T-helper 22 cell (primary cell): ENCODE data around the gene SORL1.

ENCODE experiments used
- DNase-seq: peaks from one replicate; pipeline ENCODE4 v3.0.0-alpha.2; 2020; ENCODE audit warnings: low read depth

Gene SORL1

DNA sequence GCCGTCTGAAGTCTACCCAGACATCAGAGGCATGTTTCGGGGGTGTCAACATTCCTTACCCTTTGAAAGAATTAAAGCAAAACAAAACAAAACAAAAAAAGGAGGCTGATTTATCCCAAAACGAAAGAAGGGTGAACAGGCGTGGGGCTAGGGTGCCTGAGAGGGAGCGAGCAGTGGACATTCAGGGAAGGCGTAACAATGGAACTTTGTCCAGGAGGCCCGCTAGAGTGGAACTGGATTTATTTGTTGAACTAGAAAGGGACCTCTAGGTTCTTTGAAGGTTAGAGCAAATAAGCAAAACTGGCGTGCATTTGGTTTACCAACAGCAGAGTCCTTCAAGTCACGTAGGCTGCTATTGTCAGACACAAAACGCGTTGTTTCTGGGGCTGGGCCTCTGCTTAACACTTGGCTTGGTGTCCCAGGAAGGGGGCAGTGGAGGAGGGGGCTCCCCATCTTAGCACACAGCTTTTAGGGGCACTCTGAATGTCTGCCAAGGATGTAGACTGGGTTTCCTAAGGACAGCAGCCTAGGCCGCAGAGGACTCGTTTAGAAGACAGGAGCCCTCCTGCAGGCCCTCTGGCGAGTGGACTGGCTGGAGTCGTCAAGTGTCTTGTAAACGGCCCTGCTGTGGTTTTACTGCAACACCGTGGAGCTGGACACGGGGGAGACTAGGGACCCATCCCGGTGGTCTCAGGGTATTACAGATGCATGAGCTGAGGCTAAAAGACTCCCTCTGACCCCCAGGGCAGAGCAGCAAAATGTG is 204.4 kb downstream of the SORL1 start:
- no peak for DNase-seq

DNA sequence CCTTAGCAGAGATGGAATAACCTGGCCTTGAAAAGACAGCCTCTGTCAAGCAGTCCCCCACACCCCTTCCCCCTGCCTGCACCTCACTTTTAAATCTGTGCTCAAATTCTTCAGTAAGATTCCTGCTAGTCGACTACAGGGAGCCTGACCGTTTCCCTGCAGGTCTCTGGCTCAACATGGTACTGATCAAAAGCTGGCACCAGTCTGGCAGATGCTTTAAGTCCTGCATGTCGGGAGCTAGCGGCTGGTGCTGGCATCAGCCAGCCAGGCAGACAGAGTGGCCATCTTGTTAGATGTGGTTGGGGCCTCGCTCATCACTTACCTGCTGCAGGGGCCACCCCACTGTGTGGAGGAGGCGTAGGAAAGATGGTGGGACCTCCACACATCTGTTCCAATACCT is 205.0 kb downstream of the SORL1 start:
- no peak for DNase-seq

DNA sequence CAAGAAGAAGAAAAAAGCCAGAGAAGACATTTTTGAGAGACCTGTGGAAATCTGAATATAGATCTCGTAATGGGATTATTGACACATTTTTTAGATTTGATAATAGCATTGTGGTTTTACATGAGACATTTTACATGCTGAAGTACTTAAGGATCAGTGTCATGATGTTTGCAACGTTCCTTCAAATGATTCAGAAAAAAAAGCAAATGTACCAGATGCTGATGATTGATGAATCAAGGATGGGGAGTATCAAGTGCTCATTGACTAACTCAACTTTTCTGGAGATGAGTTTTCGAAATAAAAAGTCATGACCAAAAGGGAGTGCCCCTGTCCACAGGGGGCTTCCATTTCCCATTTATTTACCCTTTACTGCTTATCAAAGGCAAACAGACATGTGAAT is 207.7 kb downstream of the SORL1 start:
- DNase-seq, result no peak

DNA sequence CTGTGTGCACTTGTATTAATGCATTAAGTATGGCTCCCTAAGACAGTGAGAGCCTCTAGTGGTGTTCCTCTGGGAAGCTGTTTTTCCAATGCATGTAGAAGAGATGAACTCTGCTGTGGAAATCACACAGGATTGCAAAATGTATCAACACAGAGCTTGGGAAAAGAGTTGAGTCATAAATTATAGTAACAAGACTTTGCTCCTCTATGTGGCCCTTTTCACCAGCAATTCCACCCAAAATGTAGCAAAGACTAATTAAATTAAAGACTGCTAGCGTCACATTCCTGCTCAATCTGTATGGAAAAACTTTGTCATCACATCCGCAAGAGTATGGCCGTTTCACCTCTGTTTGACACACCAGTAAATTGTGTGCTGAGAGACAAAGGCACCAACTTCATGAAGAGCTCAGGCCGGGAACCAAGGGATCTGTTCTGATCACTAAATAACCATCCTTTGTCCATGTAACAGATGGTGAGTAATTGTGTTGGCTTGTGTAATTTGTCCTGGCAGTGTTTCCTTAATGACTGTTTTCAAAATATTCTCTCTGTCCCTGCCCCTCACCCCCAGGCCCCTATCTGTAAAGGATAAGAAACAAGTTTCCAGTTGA is 209.9 kb downstream of the SORL1 start:
- DNase-seq, result no peak

DNA sequence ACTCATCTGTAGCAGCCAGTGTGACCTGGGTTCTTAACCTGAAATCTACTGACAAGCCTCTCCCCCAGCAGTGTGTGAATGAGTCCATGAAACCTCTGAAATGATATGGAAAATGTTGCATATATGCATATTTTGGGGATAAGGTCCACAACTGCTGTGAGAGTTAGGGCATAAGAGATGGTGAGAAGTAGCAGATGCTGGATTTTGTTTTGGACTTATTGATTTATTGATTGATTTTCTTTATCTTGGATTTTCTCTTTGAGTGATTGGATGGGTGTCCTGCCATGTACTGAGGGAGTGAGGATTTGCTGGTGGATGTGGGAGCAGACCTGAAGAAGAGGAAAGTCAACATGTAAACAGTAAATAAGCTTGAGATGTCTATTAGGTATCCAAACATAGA is 212.0 kb downstream of the SORL1 start:
- no peak for DNase-seq

DNA sequence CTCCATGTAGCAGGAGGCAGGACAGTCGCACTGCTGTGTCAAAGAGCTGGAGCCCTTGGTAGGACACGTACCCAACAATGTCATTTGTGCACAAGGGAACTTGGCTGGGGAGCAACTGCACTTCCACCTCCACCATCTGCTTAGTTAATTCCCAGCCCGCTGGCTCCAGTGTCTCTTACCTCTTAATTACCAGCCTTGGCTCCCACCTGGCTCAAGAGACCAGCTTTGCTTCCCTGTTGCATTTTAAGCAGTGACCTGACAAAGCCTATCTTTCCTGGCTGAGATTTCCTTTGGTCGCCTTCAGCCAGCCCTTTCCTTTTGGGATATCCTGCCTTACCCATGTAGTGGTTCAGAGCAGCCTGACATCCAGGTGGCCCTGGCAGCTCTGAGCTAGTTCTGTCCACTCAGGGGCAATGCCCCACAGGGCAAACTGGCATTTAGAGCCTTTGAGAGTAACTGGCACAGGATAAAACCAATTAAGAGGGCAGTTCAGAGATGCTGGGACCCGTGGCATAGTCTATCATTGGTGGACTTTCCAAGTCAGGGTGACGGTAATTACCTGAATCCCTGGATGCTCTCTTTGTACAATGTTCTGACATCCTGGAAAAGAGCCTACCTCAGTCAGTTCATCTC is 213.2 kb downstream of the SORL1 start:
- no peak for DNase-seq

DNA sequence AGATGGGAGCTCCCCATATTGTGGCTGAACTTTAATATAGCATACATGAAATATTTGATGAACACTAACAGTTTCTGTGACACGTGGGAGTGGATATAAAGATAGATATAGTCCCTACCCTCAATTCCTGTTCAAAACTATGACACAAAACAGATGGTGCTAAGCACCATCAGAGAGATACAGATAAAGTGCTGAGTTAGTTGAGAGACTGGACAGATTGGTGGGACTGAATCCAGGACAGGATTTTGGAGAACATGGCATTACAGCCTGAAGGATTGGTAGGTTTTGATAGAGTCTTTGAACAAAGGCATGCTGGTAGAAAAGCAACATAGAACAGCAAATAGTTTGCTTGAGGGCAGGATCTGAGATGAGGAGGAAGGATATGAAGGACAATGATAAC is 215.7 kb downstream of the SORL1 start:
- DNase-seq, result no peak

DNA sequence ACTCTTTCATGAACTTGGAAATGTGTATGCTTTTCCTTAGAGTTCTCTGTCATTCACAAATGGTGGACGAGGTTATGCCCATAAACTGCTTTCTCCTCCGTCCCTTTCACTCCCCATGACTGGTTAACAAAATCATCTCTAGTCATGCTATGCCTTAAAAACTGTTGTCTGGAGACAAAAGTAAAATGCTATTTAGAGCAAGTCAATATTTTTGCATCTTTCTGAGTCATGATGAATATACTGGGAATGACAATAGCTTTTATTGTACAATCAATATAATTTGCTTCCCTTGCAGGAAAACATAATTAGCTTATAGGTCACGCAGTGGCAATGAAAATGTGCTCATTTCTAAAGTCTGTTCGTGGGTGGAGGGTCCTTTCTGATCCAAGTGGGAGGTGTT is 217.3 kb downstream of the SORL1 start:
- no peak for DNase-seq

DNA sequence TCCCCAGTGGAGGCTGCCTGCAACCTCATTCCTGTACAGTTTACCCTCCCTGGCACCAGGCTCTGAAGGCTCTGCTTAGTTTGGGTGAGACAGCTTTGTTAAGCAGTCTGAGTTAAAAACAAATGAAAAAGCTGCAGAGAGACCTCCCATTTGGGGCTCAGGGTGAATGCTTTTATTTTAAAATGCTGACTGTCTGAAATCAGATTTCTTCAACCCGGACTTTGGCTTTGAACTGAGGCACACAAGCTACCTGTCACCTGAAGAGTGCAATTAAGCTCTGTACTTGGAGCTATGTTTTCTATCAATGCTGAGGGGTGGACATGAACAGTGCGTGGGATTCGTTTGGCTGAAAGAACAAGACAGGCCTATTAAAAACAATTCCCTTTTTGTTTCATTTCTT is 218.2 kb downstream of the SORL1 start:
- DNase-seq, result no peak

DNA sequence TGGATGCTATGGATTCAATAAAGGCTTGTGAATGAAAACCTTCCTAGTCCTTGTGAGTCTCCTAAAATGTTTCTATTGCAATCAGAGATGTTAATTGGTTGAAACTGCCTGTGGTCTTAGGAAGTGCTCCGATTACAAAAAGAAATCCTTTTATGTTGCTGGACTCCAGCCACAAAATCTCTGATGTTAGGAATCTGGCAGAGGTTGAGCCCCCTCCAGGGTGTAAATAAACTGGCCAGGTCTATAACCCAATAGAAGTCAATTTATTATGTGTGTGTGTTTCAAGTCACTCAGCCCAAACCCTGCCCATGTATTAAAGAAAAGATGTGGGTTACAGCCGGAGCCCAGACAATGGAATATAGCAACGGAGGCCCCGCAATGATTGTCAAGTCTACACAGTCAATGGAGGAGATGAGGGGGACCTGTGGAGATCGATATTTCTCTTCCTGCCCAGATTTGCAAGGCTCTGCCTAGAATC is 218.7 kb downstream of the SORL1 start:
- DNase-seq, result no peak

DNA sequence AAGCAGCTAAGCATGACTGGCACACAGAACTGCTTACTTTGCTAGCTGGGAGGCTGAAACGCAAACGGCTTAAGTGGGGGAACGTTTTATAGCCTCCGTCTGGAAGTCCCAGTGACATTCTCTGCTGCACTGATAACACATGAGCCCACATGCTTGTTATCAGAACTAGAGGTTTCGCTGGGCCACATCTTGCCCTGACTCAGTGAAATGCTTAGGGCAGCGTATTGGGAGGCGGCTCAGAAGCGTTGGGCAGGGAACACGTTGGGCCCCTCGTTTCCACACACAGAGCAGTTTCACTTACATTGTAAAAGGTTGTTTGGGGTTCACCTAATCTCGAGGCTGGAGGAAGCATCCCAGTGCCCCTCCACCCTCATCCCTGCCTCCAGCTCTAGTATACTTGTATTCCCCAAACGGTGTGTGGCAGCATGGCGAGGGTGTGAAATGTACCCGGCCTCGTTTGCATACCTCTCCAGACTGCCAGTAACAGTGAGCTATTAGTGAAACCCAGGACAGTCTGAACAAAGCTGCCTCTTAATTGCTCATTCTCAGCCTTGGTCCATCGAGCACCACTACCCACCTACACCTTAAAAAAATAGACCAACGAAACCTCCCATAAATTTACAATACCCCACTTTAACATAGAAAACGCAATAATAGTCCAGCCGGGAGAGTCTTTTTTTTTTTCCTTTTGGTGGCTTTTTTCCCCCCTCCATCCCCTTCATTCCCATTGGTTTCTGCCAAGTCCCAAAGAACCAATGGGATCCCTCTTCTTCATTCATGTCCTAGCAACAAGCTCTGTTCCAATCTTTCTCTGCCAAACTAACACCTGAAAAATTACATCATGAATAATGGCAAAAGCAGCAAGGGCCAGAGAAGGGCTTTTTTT is 219.4 kb downstream of the SORL1 start:
- no peak for DNase-seq

DNA sequence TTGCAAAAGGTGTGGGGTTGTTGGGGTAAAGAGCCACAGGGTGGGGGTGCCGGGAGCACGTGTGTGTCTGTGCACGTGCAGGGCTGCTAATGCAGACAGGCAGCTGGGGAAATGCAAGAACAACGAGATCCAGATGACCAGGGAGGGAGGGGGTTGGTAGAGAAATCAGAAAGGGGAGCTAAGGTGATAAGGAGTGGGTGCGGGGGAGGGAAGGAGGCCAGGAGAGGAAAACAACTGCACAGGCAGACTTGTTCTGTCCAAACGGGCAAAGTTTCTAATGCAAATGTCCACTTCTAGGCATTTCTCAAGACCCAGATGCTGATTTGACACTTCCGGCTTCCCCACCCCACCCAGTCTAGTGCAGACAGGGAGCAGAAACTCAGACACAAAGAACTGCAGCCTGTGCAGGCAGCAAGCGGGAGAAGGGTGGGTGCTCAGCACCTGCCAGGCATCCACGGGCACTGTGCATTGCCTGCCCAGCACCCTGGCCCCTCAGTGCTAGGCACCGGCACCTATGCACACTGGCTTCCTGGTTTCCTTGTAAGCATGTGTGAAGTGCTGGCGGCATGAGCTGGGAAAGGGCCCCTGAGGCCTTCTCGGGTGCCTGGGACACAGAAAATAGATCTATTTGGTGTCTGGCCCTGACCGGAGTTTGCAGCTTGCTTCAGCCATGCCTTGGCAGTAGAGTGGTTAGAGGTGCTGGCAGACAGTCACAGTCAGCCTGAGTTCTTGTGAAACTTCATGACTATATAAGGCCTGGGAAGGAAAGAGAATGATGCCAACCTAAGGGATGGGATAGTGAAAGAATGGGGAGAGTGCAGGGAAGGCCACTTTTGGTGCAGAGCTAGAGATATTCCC is 220.7 kb downstream of the SORL1 start:
- no peak for DNase-seq

DNA sequence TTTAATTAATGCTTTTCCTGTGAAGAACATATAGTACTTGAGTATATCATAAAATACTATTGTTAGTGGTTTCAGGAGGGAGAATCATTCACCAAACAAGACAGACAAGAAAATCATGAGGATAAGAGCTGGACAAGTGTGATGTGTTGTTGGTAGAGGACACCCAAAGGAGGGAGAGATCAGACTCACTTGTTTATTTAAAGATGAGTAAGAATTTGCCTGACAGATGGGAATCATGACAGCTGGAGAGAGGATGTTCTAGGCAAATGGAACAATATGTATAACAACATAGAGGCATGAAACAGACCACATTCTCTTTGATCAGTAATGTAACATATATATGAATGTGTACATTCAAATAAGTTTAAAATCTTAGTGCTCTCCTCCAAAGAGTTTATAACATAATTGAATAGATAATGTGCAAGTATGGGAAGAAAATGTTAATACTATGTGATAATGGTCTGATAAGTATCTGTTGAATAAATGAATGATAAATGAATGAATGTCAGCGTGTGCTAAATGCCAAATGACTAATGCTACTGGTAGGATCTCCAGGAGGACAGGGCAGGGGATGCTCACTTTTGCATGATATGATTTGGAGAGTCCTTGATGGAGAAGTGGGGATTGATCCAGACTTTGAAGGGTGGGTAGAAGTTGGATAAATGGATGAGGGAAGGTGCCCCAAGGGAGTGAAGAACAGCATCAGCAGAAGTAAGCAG is 229.6 kb downstream of the SORL1 start:
- DNase-seq, result no peak
